CD4-positive, CD25-positive, alpha-beta regulatory T cell (primary cell): ENCODE results near the gene P4HTM. TPM values are rescaled to one million over a fixed set of nuclear protein-coding genes. Genes with fewer than 3 reads are reported as not detected.

Experiments used
- polyA plus RNA-seq, 4 donors: library from polyadenylated mRNA; unstranded; fragments of 300-500 nt; fragmentation: Illumina TruSeq; gene quantifications; one replicate each; pipeline ENCODE4 v1.2.3, GENCODE V29; 2021
- total RNA-seq: library from RNA; stranded (reverse); gene quantifications from one replicate; pipeline ENCODE4 v1.2.3, GENCODE V29; 2022

Gene P4HTM
- total and polyA plus RNA-seq, 5 donors from 2014 or later: 19.5 to 39.2 (median 25.1) TPM

Other genes with a start within 250 kb of the P4HTM start
- gene PRKAR2A, start 142.4 kb upstream of the P4HTM start, total RNA-seq: 29.3 TPM
- 10 to 100 TPM; 13.4 to 15.3 (median 14.3) TPM for gene PRKAR2A, start 142.4 kb upstream of the P4HTM start, polyA plus RNA-seq
- gene SLC25A20, start 91.4 kb upstream of the P4HTM start, total RNA-seq: 8.0 TPM
- 10 to 100 TPM; 21.5 to 32.6 (median 25.4) TPM for gene SLC25A20, start 91.4 kb upstream of the P4HTM start, polyA plus RNA-seq
- 171 TPM for gene ARIH2, start 71.4 kb upstream of the P4HTM start, total RNA-seq
- 100 to 1,000 TPM; 110 to 114 (median 112) TPM for gene ARIH2, start 71.4 kb upstream of the P4HTM start, polyA plus RNA-seq
- gene WDR6, start 17.1 kb downstream of the P4HTM start, total RNA-seq: 208 TPM
- gene WDR6, start 17.1 kb downstream of the P4HTM start, polyA plus RNA-seq: 100 to 1,000 TPM in 3 of 4 donors, 10 to 100 TPM in 1; 74.0 to 117 (median 112) TPM
- 22.2 TPM for gene DALRD3, start 28.3 kb downstream of the P4HTM start, total RNA-seq
- 10 to 100 TPM; 30.0 to 40.8 (median 32.1) TPM for gene DALRD3, start 28.3 kb downstream of the P4HTM start, polyA plus RNA-seq
- gene NDUFAF3, start 31.9 kb downstream of the P4HTM start, total RNA-seq: 57.8 TPM
- 100 to 1,000 TPM; 155 to 179 (median 162) TPM for gene NDUFAF3, start 31.9 kb downstream of the P4HTM start, polyA plus RNA-seq
- gene IMPDH2, start 39.2 kb downstream of the P4HTM start, total RNA-seq: 78.4 TPM
- 10 to 100 TPM; 58.6 to 81.3 (median 73.0) TPM for gene IMPDH2, start 39.2 kb downstream of the P4HTM start, polyA plus RNA-seq
- 219 TPM for gene QRICH1, start 103.8 kb downstream of the P4HTM start, total RNA-seq
- 10 to 100 TPM; 20.0 to 26.8 (median 24.1) TPM for gene QRICH1, start 103.8 kb downstream of the P4HTM start, polyA plus RNA-seq
- gene QARS1, start 114.5 kb downstream of the P4HTM start, total RNA-seq: 224 TPM
- 100 to 1,000 TPM; 102 to 157 (median 132) TPM for gene QARS1, start 114.5 kb downstream of the P4HTM start, polyA plus RNA-seq
- 57.8 TPM for gene USP19, start 130.6 kb downstream of the P4HTM start, total RNA-seq
- 10 to 100 TPM; 23.4 to 29.2 (median 25.4) TPM for gene USP19, start 130.6 kb downstream of the P4HTM start, polyA plus RNA-seq
- 1.4 TPM for gene LAMB2, start 142.8 kb downstream of the P4HTM start, total RNA-seq
- under 1 TPM in 1 of 4 donors, not detected in 3; 0.57 TPM for gene LAMB2, start 142.8 kb downstream of the P4HTM start, polyA plus RNA-seq
- 12.9 TPM for gene CCDC71, start 176.1 kb downstream of the P4HTM start, total RNA-seq
- 1 to 10 TPM in 2 of 4 donors, under 1 TPM in 2; 0.76 to 2.2 (median 1.3) TPM for gene CCDC71, start 176.1 kb downstream of the P4HTM start, polyA plus RNA-seq
- 0.72 TPM for gene KLHDC8B, start 181.4 kb downstream of the P4HTM start, total RNA-seq
- 1 to 10 TPM in 1 of 4 donors, under 1 TPM in 3; 0.32 to 2.6 (median 0.76) TPM for gene KLHDC8B, start 181.4 kb downstream of the P4HTM start, polyA plus RNA-seq